GM23338 (cell line): Measurements from ENCODE around the gene CIB4. TPM values are rescaled to one million over a fixed set of nuclear protein-coding genes. Genes with fewer than 3 reads are reported as not detected.

Source experiments
- ATAC-seq: fragments of 200-7000 bp; cut with Tn5 transposase; 3 replicates; pipeline ENCODE4 v1.9.1; 2020
- DNase-seq: peaks from one replicate; pipeline ENCODE4 v3.0.0-alpha.2; 2015; ENCODE audit warnings: low spot score
- H2AFZ ChIP-seq: fragments of 200-600 bp; sonication (generic); 2 replicates; pipeline ENCODE4 v1.8.0; 2016; ENCODE audit warnings: antibody characterized with exemption, mild to moderate bottlenecking, moderate library complexity
- H3F3A ChIP-seq: fragments of 200-600 bp; sonication (generic); replicated peaks from 2 replicates; pipeline ENCODE4 v1.8.0; 2017; ENCODE audit warnings: antibody characterized with exemption, mixed run types, low read depth
- H3K27ac ChIP-seq: fragments of 200-600 bp; sonication (generic); 2 replicates; pipeline ENCODE4 v1.6.1; 2016; ENCODE audit warnings: low read depth
- H3K27me3 ChIP-seq: fragments of 200-600 bp; sonication (generic); 2 replicates; pipeline ENCODE4 v1.8.0; 2016; ENCODE audit warnings: mild to moderate bottlenecking, mixed run types, moderate library complexity; ENCODE audit not compliant: insufficient read depth
- H3K36me3 ChIP-seq: fragments of 200-600 bp; sonication (generic); 2 replicates; pipeline ENCODE4 v1.8.0; 2016; ENCODE audit warnings: mild to moderate bottlenecking; ENCODE audit not compliant: insufficient read depth
- H3K4me1 ChIP-seq: fragments of 200-600 bp; sonication (generic); 2 replicates; pipeline ENCODE4 v1.8.0; 2016; ENCODE audit warnings: mild to moderate bottlenecking, moderate library complexity; ENCODE audit not compliant: insufficient read depth
- H3K4me2 ChIP-seq: fragments of 200-600 bp; sonication (generic); 2 replicates; pipeline ENCODE4 v1.7.1; 2017; ENCODE audit warnings: mixed run types
- H3K4me3 ChIP-seq: fragments of 200-600 bp; sonication (generic); 2 replicates; pipeline ENCODE4 v1.6.1; 2016; ENCODE audit warnings: mixed run types
- H3K79me2 ChIP-seq: fragments of 200-600 bp; sonication (generic); replicated peaks from 2 replicates; pipeline ENCODE4 v1.8.0; 2017; ENCODE audit warnings: mild to moderate bottlenecking; ENCODE audit not compliant: insufficient read depth
- H3K9me2 ChIP-seq: fragments of 200-600 bp; sonication (generic); 2 replicates; pipeline ENCODE4 v1.8.0; 2017; ENCODE audit not compliant: insufficient read depth
- H4K20me1 ChIP-seq: fragments of 200-600 bp; sonication (generic); replicated peaks from 2 replicates; pipeline ENCODE4 v1.8.0; 2017; ENCODE audit warnings: mild to moderate bottlenecking; ENCODE audit not compliant: insufficient read depth
- H3K27ac Mint-ChIP-seq: 2 replicates; pipeline ENCODE4 v1.8.0; 2020; ENCODE audit warnings: inconsistent platforms, mild to moderate bottlenecking, moderate library complexity, mixed read lengths
- H3K27me3 Mint-ChIP-seq: 3 replicates; pipeline ENCODE4 v1.8.0; 2022; ENCODE audit warnings: low read depth, mild to moderate bottlenecking, moderate library complexity, mixed read lengths, inconsistent platforms; ENCODE audit not compliant: insufficient read depth, poor library complexity
- H3K36me3 Mint-ChIP-seq: 3 replicates; pipeline ENCODE4 v1.8.0; 2021; ENCODE audit warnings: low read depth, mild to moderate bottlenecking, inconsistent platforms, moderate library complexity, mixed read lengths
- H3K4me1 Mint-ChIP-seq: 3 replicates; pipeline ENCODE4 v1.8.0; 2020; ENCODE audit warnings: mild to moderate bottlenecking, inconsistent platforms, mixed read lengths
- H3K4me3 Mint-ChIP-seq: 3 replicates; pipeline ENCODE4 v1.8.0; 2021; ENCODE audit warnings: moderate library complexity, mild to moderate bottlenecking, inconsistent platforms, mixed read lengths
- H3K9me3 Mint-ChIP-seq: 3 replicates; pipeline ENCODE4 v1.8.0; 2020; ENCODE audit warnings: moderate library complexity, mild to moderate bottlenecking, inconsistent platforms, mixed read lengths
- CREB1 ChIP-seq: fragments of 250-450 bp; sonication (Bioruptor Pico); IDR thresholded peaks from 2 replicates; pipeline ENCODE4 v1.5.0; 2020; ENCODE audit warnings: low read depth, mild to moderate bottlenecking, moderate library complexity
- JUNB ChIP-seq: IDR thresholded peaks from one replicate; pipeline ENCODE4 v1.6.1; 2016; ENCODE audit warnings: antibody characterized with exemption; ENCODE audit not compliant: unreplicated experiment
- NANOG ChIP-seq: IDR thresholded peaks from 2 replicates; pipeline ENCODE4 v1.6.1; 2016; ENCODE audit warnings: antibody characterized with exemption, borderline replicate concordance
- POLR2AphosphoS5 ChIP-seq: IDR thresholded peaks from 2 replicates; pipeline ENCODE4 v1.6.1; 2016; ENCODE audit warnings: antibody characterized with exemption, low read depth
- REST ChIP-seq: IDR thresholded peaks from one replicate; pipeline ENCODE4 v1.6.1; 2018; ENCODE audit warnings: antibody characterized with exemption; ENCODE audit not compliant: unreplicated experiment
- STAT1 ChIP-seq: IDR thresholded peaks from one replicate; pipeline ENCODE4 v1.6.1; 2016; ENCODE audit warnings: antibody characterized with exemption; ENCODE audit not compliant: unreplicated experiment
- ZNF331 ChIP-seq: fragments of 250-450 bp; sonication (Bioruptor Pico); IDR thresholded peaks from 2 replicates; pipeline ENCODE4 v1.5.0; 2020; ENCODE audit warnings: low read depth, mild to moderate bottlenecking, moderate library complexity
- polyA plus RNA-seq: library from polyadenylated mRNA; unstranded; fragments of >200 nt; fragmentation: Nextera tagmentation; extraction: Ambion mirVana; gene quantifications from 2 replicates; pipeline ENCODE4 v1.2.1, GENCODE V29; 2016
- total RNA-seq: library from RNA; depleted of rRNA; stranded (reverse); fragments of >200 nt; shearing (Covaris generic); gene quantifications from 2 replicates; pipeline ENCODE4 v1.2.3, GENCODE V29; 2014
- TF ChIP-seq, protein P1 (sequence below), 2 experiments: fragments of 200-600 bp in 1 of 2; sonication (generic) in 1 of 2; conservative IDR thresholded peaks; 2 replicates each; pipeline versions ENCODE4 v1.5.1 to v1.6.1; 2016 to 2017; ENCODE audit warnings: antibody characterized with exemption in 2 of 2, low read depth in 2 of 2, mild to moderate bottlenecking in 2 of 2, moderate library complexity in 1 of 2

The CIB4 gene
- total and polyA plus RNA-seq, 2 experiments from 2014 or later, result not detected

DNA sequence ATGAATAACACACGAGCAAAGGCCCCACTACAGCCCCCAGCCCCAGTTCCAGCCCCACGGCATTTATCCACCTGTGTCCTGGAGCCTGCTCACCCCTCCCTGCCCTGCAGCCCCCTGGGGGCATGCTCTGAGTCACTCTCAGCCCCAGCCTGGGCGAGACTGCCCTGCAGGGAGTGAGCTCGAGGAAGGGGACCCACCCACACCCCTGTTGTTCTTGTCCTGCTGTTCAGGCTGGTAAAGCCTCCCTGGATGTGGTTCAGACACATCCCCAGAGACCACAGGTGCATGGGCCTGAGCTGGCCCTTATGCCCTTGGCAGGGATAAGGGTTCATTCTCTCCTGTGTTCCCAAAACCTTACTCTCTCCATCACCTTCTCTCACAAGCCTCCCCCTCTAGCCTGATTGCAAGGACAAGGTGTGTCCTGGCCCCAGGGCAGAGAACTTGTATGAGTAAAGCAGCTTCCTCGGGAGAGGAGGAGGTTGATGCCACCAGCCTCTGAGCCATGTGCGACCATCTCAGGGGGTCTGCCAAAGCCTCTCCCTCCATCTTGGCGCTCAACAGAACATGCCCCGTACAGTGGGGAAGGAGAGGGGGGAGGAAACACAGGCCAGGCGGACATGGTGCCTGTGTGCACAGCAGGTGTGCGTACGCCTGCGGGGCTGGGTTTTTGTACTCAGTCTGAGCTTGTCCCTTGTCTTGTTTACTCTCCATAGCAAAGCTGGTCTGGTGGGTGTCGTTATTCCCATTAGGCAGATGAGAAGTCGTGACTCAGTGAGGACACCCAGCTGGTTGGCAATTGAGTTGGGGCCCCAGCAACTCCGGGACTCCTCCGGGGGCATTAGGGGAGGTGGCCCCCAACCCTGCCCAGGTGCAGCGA lies 64.4 kb downstream of the CIB4 start (continued):
- TF ChIP-seq REST, result no peak
- TF ChIP-seq NANOG, result no peak
- no peak for TF ChIP-seq JUNB
- TF ChIP-seq ZNF331, result no peak
- no peak for TF ChIP-seq CREB1 (CRISPR knock-in tag)
- TF ChIP-seq, protein P1, sequence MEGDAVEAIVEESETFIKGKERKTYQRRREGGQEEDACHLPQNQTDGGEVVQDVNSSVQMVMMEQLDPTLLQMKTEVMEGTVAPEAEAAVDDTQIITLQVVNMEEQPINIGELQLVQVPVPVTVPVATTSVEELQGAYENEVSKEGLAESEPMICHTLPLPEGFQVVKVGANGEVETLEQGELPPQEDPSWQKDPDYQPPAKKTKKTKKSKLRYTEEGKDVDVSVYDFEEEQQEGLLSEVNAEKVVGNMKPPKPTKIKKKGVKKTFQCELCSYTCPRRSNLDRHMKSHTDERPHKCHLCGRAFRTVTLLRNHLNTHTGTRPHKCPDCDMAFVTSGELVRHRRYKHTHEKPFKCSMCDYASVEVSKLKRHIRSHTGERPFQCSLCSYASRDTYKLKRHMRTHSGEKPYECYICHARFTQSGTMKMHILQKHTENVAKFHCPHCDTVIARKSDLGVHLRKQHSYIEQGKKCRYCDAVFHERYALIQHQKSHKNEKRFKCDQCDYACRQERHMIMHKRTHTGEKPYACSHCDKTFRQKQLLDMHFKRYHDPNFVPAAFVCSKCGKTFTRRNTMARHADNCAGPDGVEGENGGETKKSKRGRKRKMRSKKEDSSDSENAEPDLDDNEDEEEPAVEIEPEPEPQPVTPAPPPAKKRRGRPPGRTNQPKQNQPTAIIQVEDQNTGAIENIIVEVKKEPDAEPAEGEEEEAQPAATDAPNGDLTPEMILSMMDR (conservative IDR thresholded peaks at IDR 0.05; ENCODE audit: low read depth in 2 of 2), result no peak

GRCh38 chr2:26575836-26576564 lies 65.2 kb downstream of the CIB4 start:
- Histone ChIP-seq H2AFZ (no peak overlapping the region), H3K4me1 (no peaks in the 10 kb centered on the region), H3K4me3 (no peak overlapping the region), H3K27ac (no peak overlapping the region), H3K36me3 (no peaks in the 10 kb centered on the region), H3K9me2 (no peaks in the 10 kb centered on the region), H3K79me2 (no peaks in the 10 kb centered on the region), H3K27me3 (no peaks in the 10 kb centered on the region), H3F3A (no peaks in the 10 kb centered on the region), H3K4me2 (no peak overlapping the region), H4K20me1 (no peaks in the 10 kb centered on the region)
- no peaks in the 10 kb centered on the region for H3K36me3 Mint-ChIP-seq
- H3K4me1 Mint-ChIP-seq, result peaks cover 4% of the 10 kb centered on the region; the same call in 2 of the 3 replicates
- ATAC-seq (no peak), DNase-seq (no peak)
- no peak overlapping the region for H3K27ac Mint-ChIP-seq
- peaks cover 4% of the 10 kb centered on the region for H3K27me3 Mint-ChIP-seq
- no peaks in the 10 kb centered on the region for H3K9me3 Mint-ChIP-seq
- H3K4me3 Mint-ChIP-seq, result no peak overlapping the region
- TF ChIP-seq CREB1 (CRISPR knock-in tag), result no peak
- no peak for TF ChIP-seq NANOG
- TF ChIP-seq STAT1, result no peak
- TF ChIP-seq REST, result no peak
- TF ChIP-seq, protein P1 (conservative IDR thresholded peaks at IDR 0.05; ENCODE audit: low read depth in 2 of 2), result no peak
- no peak for TF ChIP-seq POLR2AphosphoS5
